Esophagus mucosa (tissue), 1 donor: ENCODE results near the gene CAPG. TPM values are rescaled to one million over a fixed set of nuclear protein-coding genes. Genes with fewer than 3 reads are reported as not detected.
"Not testable (repeated sequence)": the region's sequence is repeated elsewhere in the genome, so short reads cannot be mapped to it uniquely, and the experiment has no call there.

ENCODE experiments used
- ATAC-seq: fragments of 200-7000 bp; cut with Tn5 transposase; one replicate; pipeline ENCODE4 v1.9.1; 2020
- total RNA-seq: library from RNA; stranded (reverse); gene quantifications from one replicate; pipeline ENCODE4 v1.2.4, GENCODE V29; 2023
- donor health status: DM: yes; HTN: yes; CAD: no.

The CAPG gene
- total RNA-seq, 1 donor from 2014 or later = 295 TPM

GRCh38 chr2:85396531-85397470, 13.4 kb downstream of the CAPG start:
- peak; percentile 68 for ATAC-seq

GRCh38 chr2:85395912-85396475, 14.2 kb downstream of the CAPG start:
- no peak for ATAC-seq

- ATAC-seq = no peak
These were observed 15.2 kb downstream of the CAPG start for GRCh38 chr2:85394976-85395375.

- no peak for ATAC-seq
These were observed 15.9 kb downstream of the CAPG start for GRCh38 chr2:85394261-85394681.

- ATAC-seq = no peak
These were observed 16.3 kb downstream of the CAPG start for GRCh38 chr2:85393836-85394235.

- ATAC-seq = peak; percentile 61
These were observed 19.1 kb downstream of the CAPG start for GRCh38 chr2:85390941-85391669.

- no peak for ATAC-seq
These were observed 21.2 kb downstream of the CAPG start for GRCh38 chr2:85388878-85389538.

GRCh38 chr2:85387754-85388153, 22.4 kb downstream of the CAPG start:
- no peak for ATAC-seq

GRCh38 chr2:85385746-85386145, 24.4 kb downstream of the CAPG start:
- ATAC-seq = no peak

GRCh38 chr2:85383850-85384249, 26.3 kb downstream of the CAPG start:
- no peak for ATAC-seq

GRCh38 chr2:85383151-85383550, 27.0 kb downstream of the CAPG start:
- ATAC-seq = not testable (repeated sequence)

GRCh38 chr2:85380048-85380447, 30.1 kb downstream of the CAPG start:
- ATAC-seq = no peak

- no peak for ATAC-seq
These were observed 31.9 kb downstream of the CAPG start for GRCh38 chr2:85378257-85378656.

- ATAC-seq = peak; percentile 71
These were observed 33.1 kb downstream of the CAPG start for GRCh38 chr2:85377083-85377482.

GRCh38 chr2:85376291-85377065, 33.7 kb downstream of the CAPG start:
- no peak for ATAC-seq

GRCh38 chr2:85371045-85371444, 39.1 kb downstream of the CAPG start:
- ATAC-seq = no peak

GRCh38 chr2:85369500-85369899, 40.7 kb downstream of the CAPG start:
- ATAC-seq = peak; percentile 13

- ATAC-seq = no peak
These were observed 41.2 kb downstream of the CAPG start for GRCh38 chr2:85368921-85369320.

GRCh38 chr2:85367180-85367579, 43.0 kb downstream of the CAPG start:
- ATAC-seq = no peak

- ATAC-seq = not testable (repeated sequence)
These were observed 47.3 kb downstream of the CAPG start for GRCh38 chr2:85362653-85363387.

GRCh38 chr2:85357736-85358135, 52.4 kb downstream of the CAPG start:
- ATAC-seq = no peak
